Endothelial cell of umbilical vein (primary cell): ENCODE data around the gene TRPM8. TPM values are rescaled to one million over a fixed set of nuclear protein-coding genes. Genes with fewer than 3 reads are reported as not detected.

ENCODE experiments used
- BruUV-seq: library from RNA; stranded (reverse); fragments of 400-500 nt; replicated peaks from 2 replicates; lab custom pipeline; 2021; lab: Mats Ljungman, UMichigan
- CTCF ChIA-PET: fragments of 300-600, 350-600 bp; sonication (Branson Sonifier 250); formaldehyde crosslinking; loops from one replicate; lab custom pipeline; 2021; ENCODE audit warnings: antibody characterized with exemption, inconsistent platforms; lab: Charles Lee
- POLR2A ChIA-PET: fragments of 300-600, 350-600 bp; sonication (Branson Sonifier 250); formaldehyde crosslinking; loops from one replicate; lab custom pipeline; 2021; ENCODE audit warnings: antibody characterized with exemption, inconsistent platforms; lab: Charles Lee
- DNase-seq: peaks from one replicate; pipeline ENCODE4 v3.0.0-alpha.2; 2011; ENCODE audit warnings: low read depth, low spot score
- FAIRE-seq: peaks from 2 replicates; lab custom pipeline; 2011; peaks lifted over from hg19 to GRCh38; lab: Jason Lieb, UNC
- H2AFZ ChIP-seq: 2 replicates; pipeline ENCODE4 v1.6.0; 2012; ENCODE audit warnings: low read depth, low read length, control low read depth, inconsistent platforms
- H3K27ac ChIP-seq: 2 replicates; pipeline ENCODE4 v1.5.1; 2011; ENCODE audit warnings: low read depth, mild to moderate bottlenecking, control low read depth, low read length, moderate library complexity; ENCODE audit not compliant: insufficient read depth
- H3K27me3 ChIP-seq, 2 experiments: 2 replicates each; pipeline versions ENCODE4 v1.6.0 to v1.6.1; 2011; ENCODE audit warnings: low read length in 2 of 2, mixed read lengths in 1 of 2; ENCODE audit not compliant: control insufficient read depth in 2 of 2, insufficient read depth in 2 of 2
- H3K36me3 ChIP-seq, 2 experiments: 2 replicates in 1 of 2; 3 replicates in 1 of 2; pipeline ENCODE4 v1.5.1; 2011; ENCODE audit warnings: low read length in 2 of 2, mild to moderate bottlenecking in 1 of 2, moderate library complexity in 1 of 2; ENCODE audit not compliant: control insufficient read depth in 2 of 2, insufficient read depth in 2 of 2; ENCODE audit errors: extremely low read depth in 1 of 2
- H3K4me1 ChIP-seq: 3 replicates; pipeline ENCODE4 v1.5.1; 2011; ENCODE audit warnings: mild to moderate bottlenecking, low read length; ENCODE audit not compliant: control insufficient read depth, insufficient read depth; ENCODE audit errors: extremely low read depth
- H3K4me2 ChIP-seq: 2 replicates; pipeline ENCODE4 v1.6.1; 2011; ENCODE audit warnings: low read length, control low read depth, mixed read lengths; ENCODE audit not compliant: insufficient read depth
- H3K4me3 ChIP-seq, 3 experiments: fragments of 200-600 bp in 1 of 3; sonication (generic), shearing (Covaris generic) in 1 of 3; replicated peaks in 1 of 3; 2 replicates each; pipeline ENCODE4 v1.5.1; 2011 to 2016; ENCODE audit warnings: control low read depth in 3 of 3, low read length in 3 of 3, mild to moderate bottlenecking in 2 of 3, inconsistent platforms in 1 of 3, low read depth in 1 of 3, moderate library complexity in 1 of 3; ENCODE audit not compliant: insufficient read depth in 1 of 3
- H3K79me2 ChIP-seq: 2 replicates; pipeline ENCODE4 v1.6.0; 2012; ENCODE audit warnings: low read length, inconsistent platforms; ENCODE audit not compliant: control insufficient read depth, insufficient read depth
- H3K9ac ChIP-seq: replicated peaks from 2 replicates; pipeline ENCODE3; 2011; ENCODE audit warnings: low read length, control low read depth; ENCODE audit not compliant: insufficient read depth; ENCODE audit errors: extremely low read depth
- H3K9me1 ChIP-seq: replicated peaks from 3 replicates; pipeline ENCODE4 v1.6.0; 2011; ENCODE audit warnings: mild to moderate bottlenecking, low read length; ENCODE audit not compliant: control insufficient read depth, insufficient read depth; ENCODE audit errors: extremely low read depth
- H3K9me3 ChIP-seq: replicated peaks from 2 replicates; pipeline ENCODE4 v1.5.1; 2012; ENCODE audit warnings: low read length, inconsistent platforms; ENCODE audit not compliant: control insufficient read depth, insufficient read depth
- H4K20me1 ChIP-seq: replicated peaks from 2 replicates; pipeline ENCODE3; 2011; ENCODE audit warnings: mild to moderate bottlenecking, low read length; ENCODE audit not compliant: control insufficient read depth, insufficient read depth; ENCODE audit errors: extremely low read depth
- EZH2 ChIP-seq: IDR thresholded peaks from 2 replicates; pipeline ENCODE4 v1.6.1; 2012; ENCODE audit warnings: borderline replicate concordance, low read depth, mild to moderate bottlenecking, moderate library complexity, low read length, inconsistent platforms; ENCODE audit not compliant: severe bottlenecking
- FOS ChIP-seq: IDR thresholded peaks from 2 replicates; pipeline ENCODE4 v1.6.1; 2011; ENCODE audit warnings: mild to moderate bottlenecking, low read length, moderate library complexity, borderline replicate concordance; ENCODE audit not compliant: insufficient read depth
- GATA2 ChIP-seq: IDR thresholded peaks from 2 replicates; pipeline ENCODE4 v1.7.0; 2011; ENCODE audit warnings: low read depth, mild to moderate bottlenecking, moderate library complexity, mixed read lengths, low read length; ENCODE audit not compliant: insufficient read length, insufficient read depth
- JUN ChIP-seq: IDR thresholded peaks from 2 replicates; pipeline ENCODE4 v1.6.1; 2011; ENCODE audit warnings: borderline replicate concordance, low read depth; ENCODE audit not compliant: insufficient read length, insufficient read depth
- MAX ChIP-seq: IDR thresholded peaks from 2 replicates; pipeline ENCODE4 v1.6.1; 2011; ENCODE audit not compliant: insufficient read depth, insufficient read length
- MYC ChIP-seq: IDR thresholded peaks from one replicate; pipeline ENCODE4 v1.6.1; 2011; ENCODE audit warnings: mild to moderate bottlenecking, low read depth, low read length
- POLR2A ChIP-seq: IDR thresholded peaks from 2 replicates; pipeline ENCODE4 v1.6.1; 2012; ENCODE audit warnings: low read depth, mild to moderate bottlenecking, control low read depth, low read length
- POLR2AphosphoS5 ChIP-seq: IDR thresholded peaks from 2 replicates; pipeline ENCODE4 v1.6.1; 2012; ENCODE audit warnings: low read depth, mild to moderate bottlenecking, control low read depth, low read length, moderate library complexity; ENCODE audit not compliant: insufficient read depth
- dilution Hi-C: fragments of 300-500 bp; cut with MboI; formaldehyde crosslinking; loops from one replicate; pipeline ENCODE4 v1.15.0; 2019; ENCODE audit warnings: low sequenced_read_pairs; ENCODE audit not compliant: extremely low pct_ligation_motif_present
- intact Hi-C: fragments of 100-400 bp; cut with micrococcal nuclease; formaldehyde crosslinking; loops from one replicate; pipeline ENCODE4 v1.10.0; 2022
- polyA plus RNA-seq, 4 experiments: library from polyadenylated mRNA; depleted of rRNA in 3 of 4; stranded (reverse) in 3 of 4; unstranded in 1 of 4; fragments of >200 nt; gene quantifications; 2 replicates each; pipeline versions ENCODE4 v1.2.1 to v1.2.3, GENCODE V29; 2011 to 2012; ENCODE audit warnings: missing spikeins in 1 of 4
- total RNA-seq: library from RNA; stranded (reverse); gene quantifications from 2 replicates; pipeline ENCODE4 v1.2.3, GENCODE V29; 2021
- TF ChIP-seq, protein P1 (sequence below), 2 donors: IDR thresholded peaks; 1 replicate in 1 of 2; 2 replicates in 1 of 2; pipeline ENCODE4 v1.5.1; 2011; ENCODE audit warnings: low read length in 2 of 2, mild to moderate bottlenecking in 2 of 2, moderate library complexity in 2 of 2, control low read depth in 1 of 2, inconsistent platforms in 1 of 2, low read depth in 1 of 2; ENCODE audit not compliant: insufficient read depth in 1 of 2; ENCODE audit errors: extremely low read depth in 1 of 2

Gene TRPM8
- total and polyA plus RNA-seq, 2 donors (not counting 3 experiments of a cell fraction or from before 2014, with no cell fraction given): not detected

- H3K4me1 ChIP-seq: peaks cover 5% of the 10 kb centered on the region
These were observed 62.6 kb downstream of the TRPM8 start for GRCh38 chr2:233979748-233980147.

More at GRCh38 chr2:233979748-233980147, 62.6 kb downstream of the TRPM8 start:
- H3K4me3 ChIP-seq: no peak overlapping the region
- no peak overlapping the region for H3K4me2 ChIP-seq
- peaks cover 0 to 3% of the 10 kb centered on the region in 2 experiments for H3K27me3 ChIP-seq
- intact Hi-C loops (loop anchor here (10.0 kb wide), 1 partner anchor 975 kb away; the partner anchor contains the start of gene SH3BP4), dilution Hi-C loops (no loop called here)
- no peaks in the 10 kb centered on the region for H3K9me1 ChIP-seq
- H3K27ac ChIP-seq: no peak overlapping the region
- FAIRE-seq (no peak), DNase-seq (no peak)
- H3K36me3 ChIP-seq: no peaks in the 10 kb centered on the region
- ChIA-PET CTCF (interaction anchor here (1.8 kb wide), 1 partner anchor 566 kb away, joined by 4 read pairs; no protein-coding TSS in a partner anchor), POLR2A (no interaction called here)
- no peaks in the 10 kb centered on the region for H3K79me2 ChIP-seq
- no TSS peak for BruUV-seq
- H3K9ac ChIP-seq: no peak overlapping the region
- no peak overlapping the region for H2AFZ ChIP-seq
- H4K20me1 ChIP-seq: no peaks in the 10 kb centered on the region
- TF ChIP-seq, protein P1, sequence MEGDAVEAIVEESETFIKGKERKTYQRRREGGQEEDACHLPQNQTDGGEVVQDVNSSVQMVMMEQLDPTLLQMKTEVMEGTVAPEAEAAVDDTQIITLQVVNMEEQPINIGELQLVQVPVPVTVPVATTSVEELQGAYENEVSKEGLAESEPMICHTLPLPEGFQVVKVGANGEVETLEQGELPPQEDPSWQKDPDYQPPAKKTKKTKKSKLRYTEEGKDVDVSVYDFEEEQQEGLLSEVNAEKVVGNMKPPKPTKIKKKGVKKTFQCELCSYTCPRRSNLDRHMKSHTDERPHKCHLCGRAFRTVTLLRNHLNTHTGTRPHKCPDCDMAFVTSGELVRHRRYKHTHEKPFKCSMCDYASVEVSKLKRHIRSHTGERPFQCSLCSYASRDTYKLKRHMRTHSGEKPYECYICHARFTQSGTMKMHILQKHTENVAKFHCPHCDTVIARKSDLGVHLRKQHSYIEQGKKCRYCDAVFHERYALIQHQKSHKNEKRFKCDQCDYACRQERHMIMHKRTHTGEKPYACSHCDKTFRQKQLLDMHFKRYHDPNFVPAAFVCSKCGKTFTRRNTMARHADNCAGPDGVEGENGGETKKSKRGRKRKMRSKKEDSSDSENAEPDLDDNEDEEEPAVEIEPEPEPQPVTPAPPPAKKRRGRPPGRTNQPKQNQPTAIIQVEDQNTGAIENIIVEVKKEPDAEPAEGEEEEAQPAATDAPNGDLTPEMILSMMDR (IDR thresholded peaks at IDR 0.05; ENCODE audit: extremely low read depth in 1 of 2, insufficient read depth in 1 of 2, low read depth in 1 of 2, low read length in 2 of 2): no peak
- no peak for TF ChIP-seq FOS
- no peak for TF ChIP-seq MYC
- no peak for TF ChIP-seq EZH2
- no peak for TF ChIP-seq JUN
- TF ChIP-seq MAX: no peak
- no peak for TF ChIP-seq GATA2
- TF ChIP-seq POLR2AphosphoS5: no peak
- no peak for TF ChIP-seq POLR2A
- no peaks in the 10 kb centered on the region for H3K9me3 ChIP-seq
